ENCODE results near the gene GPR35. TPM values are rescaled to one million over a fixed set of nuclear protein-coding genes. Genes with fewer than 3 reads are reported as not detected.

The GPR35 gene
- total and polyA plus RNA-seq, 10 of the 15 experiments (the other 5 are each of a cell fraction or from before 2014, with no cell fraction given): 0.14 to 1.6 (median 0.75) TPM; not detected in 3

GRCh38 chr2:240643093-240643810 is 18.0 kb downstream of the GPR35 start:
- H3K9me3 ChIP-seq (replicated peaks; ENCODE audit: control insufficient read depth, insufficient read depth, low read length): no peaks in the 10 kb centered on the region; the same call in 2 of the 3 replicates
- intact Hi-C loops (cut with micrococcal nuclease; ENCODE audit: unreplicated experiment) (no loop called here), in situ Hi-C loops (cut with MboI) (no loop called here)
- 28% methylated on average over 13 of the region's 13 CpGs for WGBS (ENCODE audit: insufficient coverage, insufficient replicate concordance, low lambda C conversion rate, missing lambda C conversion rate)
- POLR2A ChIA-PET: no interaction called here
- no peak overlapping the region for H3K27ac ChIP-seq (ENCODE audit: control insufficient read depth, insufficient read depth)
- BruUV-seq (replicated peaks): no TSS peak
- H3K79me2 ChIP-seq (ENCODE audit: control insufficient read depth, insufficient read depth, low read length): no peaks in the 10 kb centered on the region
- H3K27me3 ChIP-seq (replicated peaks in 1 of 2; ENCODE audit: control insufficient read depth in 2 of 2, insufficient read depth in 2 of 2, low read length in 1 of 2): no peaks in the 10 kb centered on the region; a peak in 1 of 4 replicates
- CTCF ChIA-PET: no interaction called here
- no peak overlapping the region for H3K9ac ChIP-seq (ENCODE audit: control insufficient read depth, insufficient read depth, low read length)
- no peak overlapping the region for H3K4me2 ChIP-seq (ENCODE audit: control insufficient read depth, insufficient read depth)
- no peak overlapping the region for H3K4me3 ChIP-seq
- FAIRE-seq (no peak), DNase-seq (ENCODE audit: low read depth, low spot score) (no peak), ATAC-seq (no peak)
- no peaks in the 10 kb centered on the region for H4K20me1 ChIP-seq (ENCODE audit: control insufficient read depth, insufficient read depth)
- SMC1A ChIA-PET (ENCODE audit: uncharacterized antibody, unreplicated experiment): no interaction called here
- RAD21 ChIA-PET (ENCODE audit: unreplicated experiment): interaction anchor here (1.2 kb wide), 1 partner anchor 129 kb away, joined by 3 read pairs; no protein-coding TSS in a partner anchor
- no peak for TF ChIP-seq YBX1 (IDR thresholded peaks at IDR 0.05)
- TF ChIP-seq NFIC (IDR thresholded peaks at IDR 0.05; ENCODE audit: low read depth, low read length): no peak
- TF ChIP-seq TCF3 (IDR thresholded peaks at IDR 0.05; ENCODE audit: borderline replicate concordance, insufficient read depth, low read depth, low read length): no peak
- TF ChIP-seq, protein P1, sequence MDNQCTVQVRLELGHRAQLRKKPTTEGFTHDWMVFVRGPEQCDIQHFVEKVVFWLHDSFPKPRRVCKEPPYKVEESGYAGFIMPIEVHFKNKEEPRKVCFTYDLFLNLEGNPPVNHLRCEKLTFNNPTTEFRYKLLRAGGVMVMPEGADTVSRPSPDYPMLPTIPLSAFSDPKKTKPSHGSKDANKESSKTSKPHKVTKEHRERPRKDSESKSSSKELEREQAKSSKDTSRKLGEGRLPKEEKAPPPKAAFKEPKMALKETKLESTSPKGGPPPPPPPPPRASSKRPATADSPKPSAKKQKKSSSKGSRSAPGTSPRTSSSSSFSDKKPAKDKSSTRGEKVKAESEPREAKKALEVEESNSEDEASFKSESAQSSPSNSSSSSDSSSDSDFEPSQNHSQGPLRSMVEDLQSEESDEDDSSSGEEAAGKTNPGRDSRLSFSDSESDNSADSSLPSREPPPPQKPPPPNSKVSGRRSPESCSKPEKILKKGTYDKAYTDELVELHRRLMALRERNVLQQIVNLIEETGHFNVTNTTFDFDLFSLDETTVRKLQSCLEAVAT (IDR thresholded peaks at IDR 0.05): no peak
- TF ChIP-seq, protein P2, sequence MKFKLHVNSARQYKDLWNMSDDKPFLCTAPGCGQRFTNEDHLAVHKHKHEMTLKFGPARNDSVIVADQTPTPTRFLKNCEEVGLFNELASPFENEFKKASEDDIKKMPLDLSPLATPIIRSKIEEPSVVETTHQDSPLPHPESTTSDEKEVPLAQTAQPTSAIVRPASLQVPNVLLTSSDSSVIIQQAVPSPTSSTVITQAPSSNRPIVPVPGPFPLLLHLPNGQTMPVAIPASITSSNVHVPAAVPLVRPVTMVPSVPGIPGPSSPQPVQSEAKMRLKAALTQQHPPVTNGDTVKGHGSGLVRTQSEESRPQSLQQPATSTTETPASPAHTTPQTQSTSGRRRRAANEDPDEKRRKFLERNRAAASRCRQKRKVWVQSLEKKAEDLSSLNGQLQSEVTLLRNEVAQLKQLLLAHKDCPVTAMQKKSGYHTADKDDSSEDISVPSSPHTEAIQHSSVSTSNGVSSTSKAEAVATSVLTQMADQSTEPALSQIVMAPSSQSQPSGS (IDR thresholded peaks at IDR 0.05; ENCODE audit: low read length): no peak
- no peak for TF ChIP-seq BMI1 (IDR thresholded peaks at IDR 0.05; ENCODE audit: borderline replicate concordance)
- no peak for TF ChIP-seq SUZ12 (IDR thresholded peaks at IDR 0.05; ENCODE audit: unreplicated experiment)
- no peak for TF ChIP-seq CREB1 (IDR thresholded peaks at IDR 0.05; ENCODE audit: low read depth)
- no peak for TF ChIP-seq HDGF (IDR thresholded peaks at IDR 0.05)
- TF ChIP-seq NRF1 (conservative IDR thresholded peaks at IDR 0.05; ENCODE audit: low read depth, low read length): no peak
- TF ChIP-seq PAX8 (IDR thresholded peaks at IDR 0.05): no peak
- TF ChIP-seq EP300 (IDR thresholded peaks at IDR 0.05; ENCODE audit: borderline replicate concordance in 1 of 2, control insufficient read depth in 1 of 2, low read depth in 2 of 2, low read length in 2 of 2): no peak
- no peak for TF ChIP-seq TCF7 (IDR thresholded peaks at IDR 0.05; ENCODE audit: borderline replicate concordance)
- H2AFZ ChIP-seq (ENCODE audit: control insufficient read depth, low read depth, low read length): no peak overlapping the region
- H3K36me3 ChIP-seq (ENCODE audit: control insufficient read depth in 2 of 2, insufficient read depth in 2 of 2, low read length in 1 of 2): no peaks in the 10 kb centered on the region
- no peaks in the 10 kb centered on the region for H3K4me1 ChIP-seq (ENCODE audit: control insufficient read depth, insufficient read depth, low read length)

Data from GM12878 (cell line).